Activated CD4-positive, alpha-beta T cell treated with anti-CD3 and anti-CD28 coated beads, Interleukin-2, amount 50 U/mL, for 24 hours (primary cell): ENCODE measurements around the gene LRGUK.

ENCODE experiments used
- DNase-seq, 2 donors: peaks; one replicate each; pipeline ENCODE4 v3.0.0-alpha.2; 2020; ENCODE audit warnings: low read depth in 1 of 2, low spot score in 1 of 2

Gene LRGUK

DNA sequence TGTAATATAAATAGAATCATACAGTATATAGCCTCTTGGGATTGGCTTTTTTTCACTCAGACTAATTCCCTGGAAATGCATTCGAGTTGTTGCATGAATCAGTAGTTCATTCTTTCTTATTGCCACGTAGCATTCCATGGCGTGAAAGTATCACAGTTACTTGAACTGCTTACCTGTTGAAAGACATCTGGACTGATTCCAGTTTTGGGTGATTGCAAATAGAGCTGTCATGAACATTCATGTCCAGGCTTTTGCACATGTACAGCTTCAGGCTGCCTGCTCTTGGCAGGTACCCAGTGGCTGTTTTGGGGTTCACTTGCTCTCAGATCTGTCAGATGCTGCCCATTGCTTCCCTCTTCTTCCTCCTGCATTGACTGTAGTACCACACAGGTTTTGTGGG, 54.9 kb downstream of the LRGUK start:
- DNase-seq: no peak

DNA sequence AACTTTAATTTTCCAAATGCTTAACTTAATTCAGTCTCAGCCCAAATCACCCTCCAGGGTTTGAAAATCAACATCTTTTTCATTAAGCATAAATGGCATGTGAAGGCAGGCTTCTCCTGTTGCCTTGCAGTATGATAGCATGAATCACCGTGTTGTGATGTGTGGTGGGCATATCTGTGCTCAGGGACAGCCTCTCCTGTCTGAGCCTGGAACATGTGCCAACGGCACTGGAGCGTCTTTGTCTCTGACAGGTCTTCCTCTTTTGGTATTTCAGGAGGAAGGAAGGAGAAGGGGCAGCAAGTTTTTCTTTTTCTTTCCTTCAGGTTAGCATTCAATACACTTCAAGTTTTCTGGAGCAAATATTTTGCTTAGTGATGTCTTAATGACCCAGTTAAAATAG, 57.6 kb downstream of the LRGUK start:
- DNase-seq: no peak

DNA sequence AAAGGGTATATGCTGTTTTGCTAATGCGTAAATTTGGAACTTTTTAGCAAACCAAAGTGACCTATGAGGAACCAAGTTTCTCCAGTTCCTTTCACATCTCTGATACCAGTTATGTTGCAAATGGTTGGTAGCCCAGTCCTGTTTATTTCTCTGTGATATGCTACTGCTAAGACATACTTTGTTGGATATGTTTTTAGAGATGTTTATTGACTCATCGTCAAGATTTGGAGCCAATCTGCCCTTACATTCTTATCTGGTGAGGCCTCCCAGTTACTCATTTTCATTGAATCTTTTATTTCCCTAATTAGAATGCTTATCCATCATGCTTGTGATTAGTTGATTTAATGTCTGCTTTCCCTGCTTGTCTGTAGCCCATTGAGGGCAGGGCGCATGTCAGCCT, 58.9 kb downstream of the LRGUK start:
- DNase-seq: no peak

DNA sequence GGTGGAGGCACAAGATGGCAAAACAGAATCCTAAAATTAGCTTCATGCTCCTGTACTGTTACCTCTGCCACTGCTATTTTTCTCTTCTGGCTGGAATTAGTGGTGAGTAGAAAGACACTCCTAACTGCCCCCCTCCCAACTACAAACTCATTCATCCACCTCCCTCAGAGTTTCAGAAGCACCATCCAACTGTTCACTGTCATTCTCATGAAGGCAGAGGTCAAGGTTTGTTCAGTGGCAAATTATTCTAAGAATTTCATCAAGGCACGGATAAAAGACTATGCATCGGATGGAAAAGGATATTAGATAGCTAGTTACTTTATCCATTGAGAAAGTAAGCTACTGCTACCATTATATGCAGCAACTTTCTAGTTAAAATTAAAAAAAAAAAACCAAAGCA, 59.7 kb downstream of the LRGUK start:
- DNase-seq: no peak

DNA sequence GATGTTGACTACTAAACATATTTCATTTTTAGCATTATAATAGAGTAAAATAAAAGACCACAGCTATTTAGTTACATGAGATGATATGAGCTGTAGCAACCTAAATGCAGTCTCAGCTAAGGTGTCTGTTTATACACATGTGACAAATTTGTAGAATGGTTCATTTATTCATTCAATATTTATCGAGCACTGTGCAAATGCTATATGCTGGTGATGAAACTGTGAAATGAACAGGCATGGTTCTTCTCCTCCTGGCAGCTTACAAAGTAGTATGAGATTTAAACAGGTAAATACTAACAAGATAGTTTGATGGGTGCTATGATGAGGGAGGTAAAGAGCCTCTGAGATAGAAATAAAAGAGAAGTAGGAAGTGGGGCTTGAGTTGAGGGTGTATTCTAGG, 60.8 kb downstream of the LRGUK start:
- DNase-seq: no peak

DNA sequence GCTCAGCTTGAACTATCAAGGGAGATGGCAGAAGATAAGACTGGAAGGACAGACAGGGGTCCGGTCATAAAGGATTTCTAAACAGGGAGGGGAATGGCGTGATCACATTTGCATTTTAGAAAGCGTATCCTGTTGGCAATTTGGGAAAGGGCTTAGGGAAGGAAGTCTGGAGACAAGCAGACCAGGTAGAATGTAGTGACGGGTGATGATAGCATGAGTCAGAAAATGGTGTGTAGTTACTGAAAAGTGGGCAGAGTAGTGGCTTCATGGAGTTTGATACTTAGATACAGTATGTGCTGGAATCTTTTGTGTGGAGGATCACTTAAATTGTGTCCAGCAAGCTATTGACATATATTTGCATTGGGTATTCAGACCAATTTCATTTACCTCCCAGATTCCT, 61.2 kb downstream of the LRGUK start:
- no peak for DNase-seq

DNA sequence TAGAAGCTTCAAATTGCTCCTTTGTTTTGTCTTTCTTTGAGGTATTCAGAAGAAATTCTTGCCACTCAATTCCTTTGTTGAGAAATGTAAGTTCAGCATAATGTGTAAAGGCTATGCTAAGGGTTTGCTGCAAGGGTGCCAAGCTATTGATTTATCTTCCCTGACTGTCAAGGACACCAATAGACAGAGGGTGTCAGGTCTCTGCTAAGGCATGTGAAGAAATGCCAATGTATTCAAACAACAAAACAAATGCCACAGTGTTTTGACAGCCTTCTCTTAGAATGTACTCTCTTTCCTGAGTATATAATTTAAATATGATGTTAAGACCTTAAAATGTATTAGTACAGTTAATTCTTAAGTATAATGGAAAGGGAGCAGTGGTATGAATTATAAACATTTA, 62.4 kb downstream of the LRGUK start:
- no peak for DNase-seq

DNA sequence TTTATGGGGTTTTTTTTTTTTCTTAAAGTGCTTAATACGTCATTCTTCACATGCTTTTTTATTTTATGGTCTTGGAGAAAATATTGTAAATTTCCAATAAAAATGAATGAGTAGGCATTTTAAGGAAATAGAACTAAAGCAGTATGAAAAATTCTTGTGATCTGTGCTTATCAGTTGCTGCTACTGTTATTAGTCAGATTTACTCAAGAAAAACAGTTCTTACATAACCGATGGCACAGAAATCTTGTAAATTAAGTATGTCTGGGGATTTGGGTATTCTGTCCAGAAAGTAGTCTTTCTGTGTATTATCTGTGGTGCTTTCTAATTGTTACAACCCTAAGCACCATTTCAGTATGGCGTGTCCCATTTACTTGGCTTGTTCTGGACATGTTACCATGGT, 64.7 kb downstream of the LRGUK start:
- no peak for DNase-seq

DNA sequence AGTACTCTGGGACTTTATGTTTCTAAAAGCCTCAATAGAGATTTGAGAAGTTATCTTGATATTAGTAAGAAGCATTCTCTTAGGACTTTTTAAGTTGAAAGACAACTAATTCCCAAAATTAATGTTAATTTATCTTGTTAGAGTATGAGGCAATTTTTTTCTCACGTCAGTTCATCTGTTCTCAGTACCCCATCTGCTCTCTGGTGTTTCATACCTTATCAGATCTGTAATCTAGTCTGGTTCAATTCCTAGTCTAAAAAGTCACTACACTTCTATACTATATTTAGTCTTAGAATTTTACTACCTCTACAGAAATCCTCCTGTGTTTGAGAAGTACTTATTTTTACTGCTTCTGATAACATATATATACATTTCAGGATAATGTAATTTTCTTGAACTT, 66.1 kb downstream of the LRGUK start:
- no peak for DNase-seq

DNA sequence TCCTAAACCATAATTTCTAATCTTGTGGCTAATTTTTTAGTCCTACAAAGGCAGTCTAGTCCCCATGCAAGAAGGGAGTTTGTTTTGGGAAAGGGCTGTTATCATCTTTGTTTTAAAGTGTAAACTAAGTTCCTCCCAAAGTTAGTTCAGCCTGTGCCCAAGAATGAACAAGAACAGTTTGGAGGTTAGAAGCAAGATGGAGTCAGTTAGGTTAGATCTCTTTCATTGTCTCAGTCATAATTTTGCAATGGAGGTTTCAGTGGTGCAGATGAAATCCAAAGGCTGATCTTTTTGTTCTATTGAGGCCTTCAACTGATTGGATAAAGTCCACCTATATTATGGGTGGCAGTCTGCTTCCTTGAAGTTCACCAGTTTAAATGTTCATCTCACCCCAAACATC, 68.1 kb downstream of the LRGUK start:
- DNase-seq: no peak

DNA sequence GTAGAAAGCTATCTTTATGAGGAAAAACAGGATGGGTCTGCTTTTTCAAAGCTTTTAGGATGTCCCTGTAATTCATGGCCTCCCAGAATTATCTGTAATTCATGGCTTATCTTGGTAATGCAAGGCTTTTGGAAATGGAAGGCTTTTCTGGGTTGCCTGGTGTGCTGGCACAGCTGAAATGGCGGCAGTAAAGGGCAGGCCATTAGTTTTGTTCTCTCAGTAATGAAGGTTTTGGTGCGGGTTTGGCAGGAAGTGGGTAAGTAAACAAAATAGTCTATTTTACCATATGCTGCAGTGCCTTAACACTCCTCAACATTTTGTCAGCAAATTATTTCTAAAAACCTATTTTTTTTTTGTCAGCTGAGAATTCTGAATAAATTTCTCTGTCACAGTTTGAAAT, 69.3 kb downstream of the LRGUK start:
- DNase-seq: no peak

DNA sequence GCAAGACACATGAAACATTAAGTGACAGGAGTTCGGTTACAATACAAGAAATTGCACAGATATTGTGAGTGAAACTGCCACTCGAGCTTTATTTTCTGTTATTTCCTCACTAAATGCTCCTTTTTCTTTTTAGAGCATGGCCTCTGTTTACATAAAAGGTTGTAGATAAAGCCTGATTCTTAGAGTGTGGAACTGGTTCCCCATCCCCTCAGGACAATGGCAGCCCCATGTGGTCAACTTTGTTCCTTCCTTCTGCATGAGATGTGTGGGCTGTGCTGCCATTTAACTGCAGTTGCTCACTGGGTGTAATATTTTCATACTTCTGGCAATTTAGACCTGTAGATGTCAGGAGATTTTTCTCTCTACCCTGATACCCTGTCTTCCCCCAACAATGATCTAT, 70.2 kb downstream of the LRGUK start:
- DNase-seq: no peak

DNA sequence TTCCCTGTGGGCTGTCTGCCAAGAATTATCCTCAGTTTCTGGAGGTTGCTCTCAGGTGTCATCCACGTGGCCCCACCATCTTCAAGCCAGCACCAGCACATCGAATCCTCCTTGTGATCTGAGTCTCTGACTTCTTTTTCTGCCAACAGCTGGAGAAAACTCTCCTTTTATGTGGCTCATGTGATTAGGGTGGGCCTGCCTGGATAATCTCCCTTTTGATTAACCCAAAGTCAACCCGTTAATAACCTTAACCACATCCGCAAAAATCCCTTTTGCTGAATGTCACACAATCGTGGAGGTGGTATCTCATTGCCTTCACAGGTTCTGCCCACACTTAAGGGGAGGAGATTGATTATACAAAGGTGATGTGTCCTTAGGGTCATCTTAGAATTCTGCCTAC, 73.8 kb downstream of the LRGUK start:
- no peak for DNase-seq

DNA sequence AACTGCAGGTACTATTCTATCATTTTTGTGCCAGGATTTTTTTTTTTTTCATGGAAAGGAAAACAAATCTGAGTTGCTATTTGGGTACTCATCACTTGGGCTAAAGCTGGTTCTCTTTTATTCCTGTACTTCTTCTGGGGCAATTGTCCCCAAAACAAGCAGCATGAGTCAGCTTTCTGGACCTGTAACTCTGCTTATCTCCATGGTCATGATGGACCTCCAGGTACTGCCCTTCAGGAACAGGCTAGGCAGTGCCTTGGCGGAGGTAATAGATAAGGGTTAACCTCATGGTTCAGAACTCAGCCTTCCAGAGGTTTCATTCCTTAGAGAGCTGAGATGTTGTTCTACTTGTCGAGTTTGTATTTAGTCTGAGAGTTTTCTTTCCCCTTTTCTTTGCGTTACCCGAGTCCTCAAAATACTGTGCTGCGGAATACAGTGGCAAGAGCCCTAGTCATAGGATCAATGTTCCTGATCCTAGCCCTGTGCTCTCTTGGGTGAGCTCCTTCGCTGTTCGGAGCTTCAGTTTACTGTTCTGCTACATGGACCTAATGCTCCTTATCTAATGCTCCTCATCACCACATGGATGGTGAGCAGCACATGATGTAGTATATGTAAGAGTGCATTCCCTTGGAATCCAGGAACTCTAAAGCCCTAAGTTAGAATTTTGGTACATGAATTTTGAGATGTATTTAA, 74.6 kb downstream of the LRGUK start:
- DNase-seq: no peak

DNA sequence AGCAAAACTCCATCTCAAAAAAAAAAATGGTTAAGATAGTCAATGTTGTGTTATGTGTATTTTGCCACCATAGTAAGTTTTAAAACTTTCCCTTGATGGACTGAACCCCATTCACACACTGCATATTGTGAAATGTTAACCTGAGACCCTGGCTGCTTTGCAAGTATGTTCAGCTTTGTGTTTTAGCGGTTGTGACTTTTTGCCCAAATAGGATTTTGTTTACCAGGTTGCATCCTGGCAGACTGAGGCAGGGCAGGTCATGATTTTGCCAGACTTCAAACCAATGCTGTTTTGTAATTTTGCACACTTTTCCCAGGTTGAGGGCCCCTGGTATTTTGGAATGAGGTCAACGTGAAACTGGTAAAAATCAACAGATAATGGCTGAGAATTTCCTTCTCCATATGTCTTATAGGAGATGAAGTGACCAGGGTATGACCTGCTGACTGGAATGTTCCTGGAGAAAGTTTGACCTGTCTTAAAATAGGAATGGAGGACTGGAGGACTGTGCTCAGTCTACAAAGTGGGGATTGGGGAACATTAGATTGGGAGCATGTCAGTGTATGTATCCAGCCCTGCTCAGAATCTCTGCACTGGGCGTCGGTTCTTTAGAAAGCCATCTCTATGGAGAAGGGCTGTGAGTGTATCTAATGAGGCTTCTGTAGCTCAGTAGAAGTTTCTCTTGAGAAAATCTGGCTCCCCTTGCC, 76.2 kb downstream of the LRGUK start:
- no peak for DNase-seq

DNA sequence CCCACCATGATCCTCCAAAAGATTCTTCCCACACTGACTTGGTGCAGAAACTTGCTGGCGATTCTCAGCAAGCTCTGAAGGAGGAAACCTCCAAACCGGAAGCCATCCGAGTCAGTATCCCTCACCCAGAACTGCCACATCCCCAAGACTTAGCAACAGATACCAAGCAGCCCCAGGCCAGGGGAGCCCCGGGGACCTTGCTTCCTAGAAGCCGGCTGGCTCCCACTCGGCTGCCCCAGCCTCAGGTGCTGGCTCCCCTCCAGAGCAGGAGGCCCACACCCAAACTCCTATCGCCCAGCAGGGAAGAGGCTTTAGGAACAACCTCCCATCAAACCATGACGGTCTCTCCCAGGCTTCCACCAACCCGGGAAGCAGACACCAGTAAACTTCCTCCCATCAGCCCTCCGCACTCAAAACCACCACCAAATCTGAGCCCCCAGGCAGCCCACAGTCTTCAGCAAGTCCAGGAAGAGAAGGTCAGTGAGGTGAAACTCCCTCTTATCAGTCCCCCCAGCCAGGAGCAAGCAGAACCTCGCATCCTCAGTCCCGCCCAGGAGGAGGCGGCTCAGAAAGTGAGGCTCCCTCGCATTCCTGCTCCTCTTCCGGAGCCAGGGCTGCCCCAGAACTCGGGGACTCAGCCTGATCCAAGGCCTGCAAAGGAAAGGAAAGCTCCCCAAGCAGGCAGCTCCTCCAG, 82.3 kb downstream of the LRGUK start:
- no peak for DNase-seq

DNA sequence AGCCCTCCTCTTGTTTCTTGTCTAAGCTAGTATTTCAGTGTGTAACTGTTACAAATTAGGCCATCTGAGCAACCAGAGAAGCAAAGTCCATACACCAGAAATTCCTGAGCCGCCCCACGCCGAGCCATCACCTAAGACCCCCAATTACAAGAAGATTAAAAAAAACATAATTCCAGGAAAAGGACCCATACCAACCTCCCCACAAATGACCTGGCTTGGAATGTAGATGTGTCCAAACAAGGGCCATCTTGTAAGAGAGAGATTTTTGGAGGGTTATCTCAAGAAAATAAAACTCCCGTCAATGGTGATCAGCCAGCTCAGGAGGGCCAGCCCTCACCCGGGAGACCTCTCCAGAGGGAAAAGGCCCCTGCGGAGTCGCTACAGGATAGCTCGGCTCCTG, 83.1 kb downstream of the LRGUK start:
- no peak for DNase-seq

DNA sequence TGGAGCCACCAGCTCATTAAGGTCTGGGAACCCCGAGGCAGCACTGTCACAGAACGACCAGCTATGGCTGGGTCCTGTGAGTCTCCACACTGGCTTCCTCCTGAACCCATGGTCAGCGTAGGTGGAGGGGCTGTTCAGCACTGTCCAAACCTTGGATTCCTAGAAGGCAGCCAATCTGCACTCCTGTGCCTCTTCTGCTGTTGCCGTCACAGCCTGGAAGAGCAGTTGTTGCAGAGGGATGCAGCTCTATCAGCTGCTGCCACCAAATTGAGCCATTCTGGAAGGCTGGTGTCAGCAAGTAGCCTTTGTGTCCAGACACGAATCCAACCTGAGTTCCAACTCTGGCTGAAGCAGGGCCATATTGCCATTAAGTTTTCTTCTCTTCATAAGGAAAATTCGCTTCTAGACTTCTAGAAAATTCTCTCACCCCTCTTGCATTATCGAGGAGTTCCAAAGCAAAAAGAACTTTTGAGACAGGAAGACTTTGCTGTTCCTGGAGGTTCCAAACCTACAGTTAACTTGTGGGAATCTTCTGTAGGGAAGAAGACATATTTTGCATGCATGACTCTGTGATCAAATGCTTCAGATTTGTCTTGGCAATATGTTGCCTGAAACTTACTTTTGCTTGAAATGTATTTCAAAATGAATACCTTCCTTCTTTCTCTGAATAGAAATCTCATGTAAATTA, 84.0 kb downstream of the LRGUK start:
- no peak for DNase-seq

DNA sequence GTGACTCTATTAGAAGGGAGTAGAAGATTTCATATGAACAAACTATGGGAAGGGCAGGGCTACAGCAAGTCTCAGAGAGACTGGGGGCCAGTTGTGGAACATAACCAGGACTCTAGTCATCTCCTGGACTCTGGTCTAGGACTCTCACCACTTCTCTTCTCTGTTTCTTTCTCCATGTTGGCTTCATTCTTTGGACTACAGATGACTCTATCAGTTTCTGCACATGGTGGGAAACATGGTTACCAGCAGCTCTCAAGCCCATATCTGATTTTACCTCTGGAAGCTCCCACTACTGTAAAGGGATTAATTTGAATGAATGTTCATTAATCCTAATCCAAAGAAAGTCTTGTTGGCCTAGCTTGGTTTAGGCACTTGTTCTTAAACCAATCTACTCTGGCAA, 84.7 kb downstream of the LRGUK start:
- no peak for DNase-seq

DNA sequence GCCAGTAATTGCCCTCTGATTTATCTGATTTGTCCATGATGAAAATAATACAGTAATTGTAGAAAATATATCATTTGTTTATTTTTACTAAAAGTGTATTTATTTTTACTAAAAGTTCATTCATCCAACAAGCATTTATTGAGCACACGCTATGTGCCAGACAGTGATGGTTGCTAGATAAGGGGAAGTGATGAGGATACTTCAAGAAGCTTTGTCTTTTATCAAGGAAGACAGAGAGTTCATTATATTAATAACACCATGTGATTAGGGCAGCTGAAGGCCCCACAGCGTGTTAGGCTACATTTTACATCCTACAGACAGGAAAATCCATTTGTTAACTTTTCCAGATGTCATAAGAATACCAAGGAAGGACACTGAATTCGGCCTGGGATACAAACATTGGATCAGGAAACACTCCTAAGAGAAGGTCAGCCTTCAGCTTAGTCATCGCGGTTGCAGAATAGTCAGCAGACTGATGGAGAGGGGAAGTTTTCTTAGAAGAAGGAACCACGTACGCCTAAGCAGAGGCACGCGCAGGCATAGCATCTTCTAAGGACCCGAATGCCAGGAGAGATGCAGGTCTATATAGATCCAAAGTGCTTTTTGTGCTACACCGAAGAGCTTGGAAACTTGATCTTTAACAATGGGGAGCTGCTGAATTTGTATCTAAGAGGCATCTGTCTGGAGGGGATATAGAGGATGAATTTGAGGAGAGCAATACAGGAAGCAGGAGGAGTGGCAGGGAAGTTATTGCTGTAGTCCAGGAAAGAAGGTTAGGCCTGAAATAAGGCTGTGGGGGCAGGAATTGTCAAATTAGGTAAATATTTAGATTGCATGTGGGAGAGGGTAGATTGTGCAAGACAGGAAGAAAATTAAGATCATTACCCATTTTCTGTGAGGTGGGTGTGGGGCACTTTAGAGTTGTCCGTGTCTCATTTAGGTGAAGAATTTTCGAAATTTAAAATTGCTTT, 85.7 kb downstream of the LRGUK start:
- no peak for DNase-seq

DNA sequence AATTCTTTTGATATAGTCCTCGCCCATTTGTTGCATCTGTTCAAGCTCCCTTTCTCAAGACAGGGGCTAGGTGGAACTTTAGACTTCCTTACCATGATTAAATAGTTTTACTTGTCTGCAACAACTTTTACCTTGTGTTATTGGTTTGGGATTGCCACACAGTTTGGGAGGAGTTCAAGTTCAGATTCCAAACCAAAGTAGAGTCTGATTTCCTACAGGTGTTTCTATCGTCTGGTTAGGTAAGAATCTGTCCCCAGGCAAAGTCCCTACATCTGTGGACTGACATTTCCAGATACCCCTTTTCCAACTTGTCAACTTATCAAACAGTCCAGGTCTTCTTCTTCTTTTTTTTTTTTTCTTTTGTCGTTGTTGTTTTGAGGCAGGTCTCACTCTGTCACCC, 93.1 kb downstream of the LRGUK start:
- no peak for DNase-seq
